Ascending aorta (tissue), 2 donors: ENCODE measurements around the gene LRP1B. TPM values are rescaled to one million over a fixed set of nuclear protein-coding genes. Genes with fewer than 3 reads are reported as not detected.

Experiments used
- DNase-seq, 2 donors: peaks; one replicate each; pipeline ENCODE4 v3.0.0-alpha.2; 2019; ENCODE audit warnings: low spot score in 2 of 2
- H3K27ac ChIP-seq, 2 donors: fragments of 200-600 bp; sonication (generic); one replicate each; pipeline ENCODE4 v1.5.1; 2016 to 2017; ENCODE audit warnings: mild to moderate bottlenecking in 1 of 2
- H3K27me3 ChIP-seq: fragments of 200-600 bp; sonication (generic); one replicate; pipeline ENCODE4 v1.5.1; 2017
- H3K36me3 ChIP-seq, 2 donors: fragments of 200-600 bp; sonication (generic); one replicate each; pipeline ENCODE4 v1.5.1; 2016
- H3K4me1 ChIP-seq, 2 donors: fragments of 200-600 bp; sonication (generic); one replicate each; pipeline ENCODE4 v1.5.1; 2016 to 2017; ENCODE audit warnings: mild to moderate bottlenecking in 1 of 2
- H3K4me3 ChIP-seq, 2 donors: fragments of 200-600 bp; sonication (generic); one replicate each; pipeline ENCODE4 v1.5.1; 2016 to 2017; ENCODE audit warnings: mild to moderate bottlenecking in 1 of 2
- H3K9me3 ChIP-seq, 2 donors: fragments of 200-600 bp; sonication (generic); one replicate each; pipeline ENCODE4 v1.5.1; 2016
- CTCF ChIP-seq, 3 experiments: fragments of 200-600 bp in 2 of 3; fragments of 450-650 bp in 1 of 3; sonication (generic) in 2 of 3; IDR thresholded peaks; one replicate each; pipeline ENCODE4 v1.5.1; 2016 to 2019; ENCODE audit warnings: antibody characterized with exemption in 3 of 3, mild to moderate bottlenecking in 1 of 3, moderate library complexity in 1 of 3
- intact Hi-C: fragments of 100-400 bp; cut with DNase I; formaldehyde crosslinking; loops from one replicate; pipeline ENCODE4 v1.15.1; 2023
- total RNA-seq: library from RNA; depleted of rRNA; stranded (reverse); fragments of >200 nt; gene quantifications from one replicate; pipeline ENCODE4 v1.1.0, GENCODE V29; 2016

LRP1B gene
- total RNA-seq, 1 donor from 2014 or later: not detected

GRCh38 chr2:141438536-141438935 lies 692.3 kb downstream of the LRP1B start:
- DNase-seq: no peak
- Histone ChIP-seq H3K36me3 (no peaks in the 10 kb centered on the region), H3K27ac (no peak overlapping the region), H3K9me3 (no peaks in the 10 kb centered on the region), H3K4me3 (no peak overlapping the region), H3K4me1 (no peaks in the 10 kb centered on the region), H3K27me3 (no peaks in the 10 kb centered on the region)
- TF ChIP-seq CTCF (IDR thresholded peaks at IDR 0.05): no peak
- intact Hi-C loops: no loop called here

DNA sequence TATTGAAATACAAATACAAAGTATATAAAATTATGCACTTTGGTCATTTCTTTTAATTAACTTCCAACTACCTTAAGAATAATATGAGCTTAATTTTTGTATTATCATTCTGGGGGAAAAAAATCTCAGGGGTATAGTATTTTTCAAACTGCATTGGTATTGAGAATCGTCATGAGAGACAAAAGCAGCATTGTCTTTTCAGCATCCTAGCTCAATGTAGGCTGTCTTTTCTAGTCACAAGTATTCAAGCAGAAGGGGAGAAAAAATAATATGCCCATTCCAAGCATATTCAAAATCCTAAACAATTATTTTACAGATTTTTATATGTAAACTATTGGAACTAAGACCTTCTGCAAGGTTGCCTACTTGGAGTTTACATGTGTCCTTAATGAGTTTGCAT lies 693.3 kb downstream of the LRP1B start:
- intact Hi-C loops: no loop called here
- TF ChIP-seq CTCF (IDR thresholded peaks at IDR 0.05): no peak
- no peaks in the 10 kb centered on the region for H3K9me3 ChIP-seq

DNA sequence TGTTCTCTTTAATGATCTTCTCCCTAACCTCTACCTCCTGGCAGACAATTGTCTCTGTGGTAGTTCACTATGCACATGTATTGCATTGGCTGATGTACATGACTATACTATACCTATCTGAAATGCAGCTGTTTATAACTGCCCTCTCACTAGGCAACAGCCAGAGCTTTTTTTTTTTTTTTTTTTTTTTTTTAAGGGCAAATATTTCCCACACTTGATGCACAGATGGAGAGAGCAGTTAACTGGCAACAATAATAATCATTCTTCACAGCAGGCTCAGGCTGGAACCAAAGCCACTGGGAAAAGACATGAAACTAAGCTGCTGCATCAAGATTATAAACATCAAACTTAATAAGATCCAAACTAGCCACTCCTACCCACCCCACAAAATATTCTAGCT lies 707.7 kb downstream of the LRP1B start:
- no peak overlapping the region for H3K27ac ChIP-seq
- no peak overlapping the region for H3K4me3 ChIP-seq
- no peak for TF ChIP-seq CTCF (IDR thresholded peaks at IDR 0.05)
- H3K36me3 ChIP-seq: no peaks in the 10 kb centered on the region
- no peak for DNase-seq
- H3K9me3 ChIP-seq: no peaks in the 10 kb centered on the region
- intact Hi-C loops: no loop called here
- no peaks in the 10 kb centered on the region for H3K27me3 ChIP-seq
- H3K4me1 ChIP-seq: no peaks in the 10 kb centered on the region

More for the DNA sequence above, 693.3 kb downstream of the LRP1B start:
- H3K36me3 ChIP-seq: no peaks in the 10 kb centered on the region
- no peaks in the 10 kb centered on the region for H3K4me1 ChIP-seq
- H3K4me3 ChIP-seq: no peak overlapping the region
- no peaks in the 10 kb centered on the region for H3K27me3 ChIP-seq
- no peak overlapping the region for H3K27ac ChIP-seq
- no peak for DNase-seq

DNA sequence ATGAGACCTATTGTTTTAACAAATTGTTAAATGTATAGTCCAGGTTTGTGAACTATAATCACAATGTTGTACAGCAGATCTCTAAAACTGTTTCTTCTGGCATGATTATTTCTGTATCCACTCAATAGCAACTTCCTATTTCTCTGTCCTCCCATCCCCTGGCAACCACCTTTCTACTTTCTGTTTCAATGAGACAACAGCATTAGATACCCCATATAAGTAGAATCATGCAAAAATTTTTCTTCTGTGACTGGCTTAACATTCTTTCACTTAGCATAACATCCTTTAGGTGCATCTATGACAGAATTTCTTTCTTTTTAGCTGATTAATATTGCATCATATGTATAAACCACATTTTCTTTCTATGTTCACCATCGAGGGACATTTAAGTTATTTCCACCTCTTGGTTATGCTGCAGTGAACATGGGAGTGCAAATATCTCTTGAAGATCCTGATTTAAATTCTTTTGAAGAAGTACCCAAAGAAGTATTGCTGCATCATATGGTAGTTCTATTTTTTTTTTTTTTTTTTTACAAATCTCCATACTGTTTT lies 713.5 kb downstream of the LRP1B start:
- intact Hi-C loops: no loop called here
- TF ChIP-seq CTCF (IDR thresholded peaks at IDR 0.05): no peak

GRCh38 chr2:141411419-141411818 lies 719.4 kb downstream of the LRP1B start:
- H3K9me3 ChIP-seq: no peaks in the 10 kb centered on the region
- intact Hi-C loops: no loop called here
- H3K36me3 ChIP-seq: no peaks in the 10 kb centered on the region
- DNase-seq: no peak
- no peak overlapping the region for H3K27ac ChIP-seq
- TF ChIP-seq CTCF (IDR thresholded peaks at IDR 0.05): no peak
- no peaks in the 10 kb centered on the region for H3K27me3 ChIP-seq
- H3K4me1 ChIP-seq: no peaks in the 10 kb centered on the region
- no peak overlapping the region for H3K4me3 ChIP-seq

More for the DNA sequence above, 713.5 kb downstream of the LRP1B start:
- H3K4me1 ChIP-seq: no peaks in the 10 kb centered on the region
- H3K4me3 ChIP-seq: no peak overlapping the region
- no peak for DNase-seq
- H3K27ac ChIP-seq: no peak overlapping the region
- no peaks in the 10 kb centered on the region for H3K9me3 ChIP-seq
- H3K27me3 ChIP-seq: no peaks in the 10 kb centered on the region
- H3K36me3 ChIP-seq: no peaks in the 10 kb centered on the region

GRCh38 chr2:141399270-141399669 lies 731.5 kb downstream of the LRP1B start:
- no peaks in the 10 kb centered on the region for H3K9me3 ChIP-seq
- no peak overlapping the region for H3K4me3 ChIP-seq
- no peak for DNase-seq
- no peaks in the 10 kb centered on the region for H3K4me1 ChIP-seq
- H3K36me3 ChIP-seq: no peaks in the 10 kb centered on the region
- H3K27ac ChIP-seq: no peak overlapping the region
- TF ChIP-seq CTCF (IDR thresholded peaks at IDR 0.05): no peak
- H3K27me3 ChIP-seq: no peaks in the 10 kb centered on the region
- intact Hi-C loops: no loop called here
